ENCODE results near the gene NEAT1.

NEAT1 gene

DNA sequence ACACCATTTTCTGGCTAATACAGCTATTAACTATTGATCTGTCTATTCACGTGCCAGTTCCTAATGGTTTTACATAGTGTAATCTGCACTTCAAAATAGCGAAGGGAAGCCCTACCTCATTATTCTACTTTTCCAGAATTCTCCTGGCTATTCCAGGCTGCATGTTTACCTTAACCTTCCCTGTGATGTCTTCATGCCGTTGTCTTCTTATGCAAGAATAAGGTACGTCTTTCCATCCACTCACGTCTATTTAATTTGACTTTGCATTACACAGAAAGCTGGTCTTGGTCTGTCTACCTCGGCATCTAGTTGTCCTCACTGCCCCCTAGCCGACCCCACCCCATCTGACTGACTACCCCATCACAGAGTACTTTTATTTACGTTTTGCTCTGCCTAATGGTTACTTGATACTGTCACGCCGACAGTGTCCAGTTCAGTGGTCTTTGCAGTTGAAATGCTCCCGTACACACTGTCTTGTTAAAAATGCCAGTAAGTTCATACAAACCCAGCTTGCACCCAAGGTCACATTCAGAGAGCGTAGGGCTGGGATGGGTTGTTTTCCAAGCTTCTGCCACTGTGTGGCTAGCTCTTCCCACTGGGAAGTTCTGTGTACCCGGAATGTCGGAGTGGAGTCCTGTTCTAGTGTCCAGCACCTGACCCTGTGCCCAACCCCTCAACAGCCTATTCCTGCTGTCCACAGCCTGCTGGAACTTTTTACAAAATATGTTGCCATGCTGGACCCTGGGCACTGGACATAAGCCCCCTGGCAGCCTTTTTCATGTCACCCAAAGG lies 15.0 kb downstream of the NEAT1 start:
- 96 to 97% methylated on average over 14 of the region's 14 CpGs for WGBS, 2 experiments (ENCODE audit: insufficient coverage in 2 of 2)
- Histone ChIP-seq H3K4me1 (ENCODE audit: control insufficient read depth, insufficient read depth, low read length, poor library complexity, severe bottlenecking) (peaks cover 11% of the 10 kb centered on the region), H3K36me3 (ENCODE audit: control insufficient read depth, insufficient read depth, low read length) (peaks cover 89% of the 10 kb centered on the region), H3K4me3 (ENCODE audit: extremely low read depth, insufficient read depth, low read length, poor library complexity, severe bottlenecking) (no peak overlapping the region), H3K9me3 (ENCODE audit: control insufficient read depth, low read length) (no peaks in the 10 kb centered on the region), H3K27ac (ENCODE audit: low read depth, low read length, severe bottlenecking) (no peak overlapping the region)

DNA sequence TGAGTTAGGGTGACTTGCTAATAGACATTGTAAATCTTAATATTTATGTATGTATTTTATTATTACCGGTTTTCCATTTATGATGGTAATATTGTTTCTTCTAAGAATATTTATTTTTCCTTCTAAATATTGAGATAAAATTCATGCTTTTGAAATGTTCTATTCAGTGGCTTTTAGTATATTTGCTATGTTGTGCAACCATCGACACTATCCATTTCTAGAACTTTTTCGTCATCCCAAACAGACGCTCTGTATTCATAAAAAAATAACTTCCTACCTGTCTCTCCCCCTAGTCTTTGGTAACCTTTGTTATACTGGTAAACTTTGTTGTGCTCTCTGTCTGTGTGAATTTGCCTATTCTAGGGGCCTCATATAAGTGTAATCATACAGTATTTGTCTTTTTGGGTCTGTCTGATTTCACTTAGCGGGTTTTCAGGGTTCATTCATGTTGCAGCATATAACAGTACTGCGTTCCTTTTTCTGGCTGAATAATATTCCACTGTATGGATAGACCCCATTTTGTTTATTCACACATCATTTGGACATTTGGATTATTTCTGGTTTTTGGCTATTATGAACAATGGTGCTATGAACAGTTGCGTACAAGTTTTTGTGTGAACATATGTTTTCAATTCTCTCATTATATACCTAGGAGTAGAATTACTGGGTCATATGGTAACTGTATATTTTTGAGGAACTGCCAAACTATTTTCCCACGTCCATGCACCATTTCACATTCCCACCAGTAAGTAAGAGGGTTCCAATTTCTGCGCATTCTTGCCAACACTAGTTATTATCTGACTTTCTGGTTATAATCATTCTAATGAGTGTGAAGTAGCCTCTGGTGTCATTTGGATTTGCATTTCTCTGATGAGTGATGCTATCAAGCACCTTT lies 15.9 kb downstream of the NEAT1 start:
- no peak overlapping the region for H3K27ac ChIP-seq (ENCODE audit: low read depth, low read length, severe bottlenecking)
- WGBS, 2 experiments (ENCODE audit: insufficient coverage in 2 of 2): no CpG with 5 or more reads among the region's 9 CpGs
- peaks cover 89% of the 10 kb centered on the region for H3K36me3 ChIP-seq (ENCODE audit: control insufficient read depth, insufficient read depth, low read length)

DNA sequence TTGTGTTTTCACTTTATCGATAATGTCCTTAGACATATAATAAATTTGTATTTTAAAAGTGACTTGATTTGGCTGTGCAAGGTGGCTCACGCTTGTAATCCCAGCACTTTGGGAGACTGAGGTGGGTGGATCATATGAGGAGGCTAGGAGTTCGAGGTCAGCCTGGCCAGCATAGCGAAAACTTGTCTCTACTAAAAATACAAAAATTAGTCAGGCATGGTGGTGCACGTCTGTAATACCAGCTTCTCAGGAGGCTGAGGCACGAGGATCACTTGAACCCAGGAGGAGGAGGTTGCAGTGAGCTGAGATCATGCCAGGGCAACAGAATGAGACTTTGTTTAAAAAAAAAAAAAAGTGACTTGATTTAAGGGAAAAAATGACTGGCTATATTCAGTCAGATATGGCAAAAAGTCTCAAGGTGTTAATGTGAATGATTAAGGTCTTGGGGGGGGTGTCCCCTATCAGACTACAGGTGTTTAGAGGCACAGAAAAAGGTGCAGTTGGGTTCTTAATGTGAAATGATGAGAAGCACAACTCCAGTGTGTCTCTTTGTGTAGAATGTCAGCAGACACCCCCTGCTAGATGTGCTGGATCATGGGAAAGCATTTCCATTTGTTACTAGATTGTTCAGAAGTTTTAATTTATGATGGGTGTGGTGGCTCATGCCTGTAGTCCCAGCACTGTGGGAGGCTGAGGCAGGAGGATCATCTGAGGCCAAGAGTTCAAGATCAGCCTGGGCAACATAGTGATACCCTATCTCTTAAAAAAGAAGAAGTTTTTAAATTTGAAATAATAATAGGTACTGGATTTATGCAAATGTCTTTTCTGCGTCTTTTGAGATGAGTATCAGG lies 17.0 kb downstream of the NEAT1 start:
- H3K4me1 ChIP-seq (ENCODE audit: control insufficient read depth, insufficient read depth, low read length, poor library complexity, severe bottlenecking): peaks cover 22% of the 10 kb centered on the region
- WGBS, 2 experiments (ENCODE audit: insufficient coverage in 2 of 2): 82 to 92% methylated on average over 4 to 5 of the region's 7 CpGs
- peaks cover 85% of the 10 kb centered on the region for H3K36me3 ChIP-seq (ENCODE audit: control insufficient read depth, insufficient read depth, low read length)
- no peaks in the 10 kb centered on the region for H3K9me3 ChIP-seq (ENCODE audit: control insufficient read depth, low read length)
- no peak overlapping the region for H3K27ac ChIP-seq (ENCODE audit: low read depth, low read length, severe bottlenecking)
- no peak overlapping the region for H3K4me3 ChIP-seq (ENCODE audit: extremely low read depth, insufficient read depth, low read length, poor library complexity, severe bottlenecking)

More for the DNA sequence above, 15.9 kb downstream of the NEAT1 start:
- Histone ChIP-seq H3K4me3 (ENCODE audit: extremely low read depth, insufficient read depth, low read length, poor library complexity, severe bottlenecking) (no peak overlapping the region), H3K9me3 (ENCODE audit: control insufficient read depth, low read length) (no peaks in the 10 kb centered on the region), H3K4me1 (ENCODE audit: control insufficient read depth, insufficient read depth, low read length, poor library complexity, severe bottlenecking) (peaks cover 17% of the 10 kb centered on the region)

DNA sequence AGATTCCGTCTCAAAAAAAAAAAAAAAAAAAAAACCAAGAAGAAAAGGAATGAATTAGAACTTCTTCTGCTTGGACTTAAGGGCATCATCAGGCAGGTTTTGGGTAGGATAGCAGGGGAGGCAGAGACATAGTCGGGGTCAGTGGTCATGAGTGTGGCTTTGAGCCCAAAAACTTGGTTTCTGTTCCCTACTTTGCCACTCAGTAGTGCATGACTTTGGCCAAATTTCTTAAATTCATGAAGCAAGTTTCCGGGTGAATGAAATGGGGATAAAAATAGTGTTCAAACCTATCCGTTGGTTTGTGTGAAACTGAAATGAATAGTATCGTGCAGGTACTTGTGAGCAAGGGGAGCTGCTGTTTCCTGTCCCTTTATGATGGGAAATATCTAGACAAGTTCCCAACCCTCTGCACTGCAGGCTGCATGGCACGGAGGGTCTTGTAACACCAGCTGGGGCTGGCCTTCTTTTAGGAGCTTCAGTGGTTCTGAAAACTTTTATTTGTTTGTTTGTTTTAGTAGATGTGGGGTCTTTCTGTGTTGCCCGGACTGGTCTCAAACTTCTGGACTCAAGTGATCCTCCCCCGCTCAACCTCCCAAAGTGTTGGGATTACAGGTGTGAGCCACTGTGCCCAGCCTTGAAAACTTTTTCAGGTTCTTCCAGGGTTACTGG lies 18.4 kb downstream of the NEAT1 start:
- Histone ChIP-seq H3K36me3 (ENCODE audit: control insufficient read depth, insufficient read depth, low read length) (peaks cover 84% of the 10 kb centered on the region), H3K9me3 (ENCODE audit: control insufficient read depth, low read length) (no peaks in the 10 kb centered on the region), H3K27ac (ENCODE audit: low read depth, low read length, severe bottlenecking) (no peak overlapping the region), H3K4me1 (ENCODE audit: control insufficient read depth, insufficient read depth, low read length, poor library complexity, severe bottlenecking) (peaks cover 22% of the 10 kb centered on the region), H3K4me3 (ENCODE audit: extremely low read depth, insufficient read depth, low read length, poor library complexity, severe bottlenecking) (no peak overlapping the region)
- WGBS, 2 experiments (ENCODE audit: insufficient coverage in 2 of 2): 96 to 97% methylated on average over 3 to 5 of the region's 8 CpGs

DNA sequence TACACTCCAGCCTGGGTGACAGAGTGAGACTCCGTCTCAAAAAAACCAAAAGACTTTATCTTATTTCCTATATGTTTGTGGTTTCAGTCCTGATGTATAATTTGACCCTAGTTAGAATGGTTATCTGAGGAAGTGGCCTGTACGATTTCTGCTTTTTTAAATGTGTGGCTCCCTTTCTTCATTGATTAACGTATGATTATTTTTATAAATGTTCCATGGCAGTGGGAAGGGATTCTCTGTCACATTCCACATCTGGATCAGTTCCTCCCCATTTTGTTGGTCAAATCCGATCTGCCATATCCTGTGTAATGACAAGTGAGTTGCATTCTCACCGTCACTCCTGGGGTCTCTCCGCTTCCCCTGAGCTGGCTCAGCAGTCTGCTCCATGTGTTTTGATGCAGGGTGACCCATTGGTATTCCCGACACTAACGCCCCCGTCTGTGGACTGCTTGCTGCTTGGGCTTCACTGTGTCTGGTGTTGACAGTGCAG lies 20.3 kb downstream of the NEAT1 start:
- Histone ChIP-seq H3K27ac (ENCODE audit: low read depth, low read length, severe bottlenecking) (no peak overlapping the region), H3K9me3 (ENCODE audit: control insufficient read depth, low read length) (no peaks in the 10 kb centered on the region), H3K4me3 (ENCODE audit: extremely low read depth, insufficient read depth, low read length, poor library complexity, severe bottlenecking) (no peak overlapping the region), H3K4me1 (ENCODE audit: control insufficient read depth, insufficient read depth, low read length, poor library complexity, severe bottlenecking) (peaks cover 27% of the 10 kb centered on the region), H3K36me3 (ENCODE audit: control insufficient read depth, insufficient read depth, low read length) (peaks cover 67% of the 10 kb centered on the region)
- WGBS, 2 experiments (ENCODE audit: insufficient coverage in 2 of 2): 92 to 93% methylated on average over 4 to 6 of the region's 9 CpGs

DNA sequence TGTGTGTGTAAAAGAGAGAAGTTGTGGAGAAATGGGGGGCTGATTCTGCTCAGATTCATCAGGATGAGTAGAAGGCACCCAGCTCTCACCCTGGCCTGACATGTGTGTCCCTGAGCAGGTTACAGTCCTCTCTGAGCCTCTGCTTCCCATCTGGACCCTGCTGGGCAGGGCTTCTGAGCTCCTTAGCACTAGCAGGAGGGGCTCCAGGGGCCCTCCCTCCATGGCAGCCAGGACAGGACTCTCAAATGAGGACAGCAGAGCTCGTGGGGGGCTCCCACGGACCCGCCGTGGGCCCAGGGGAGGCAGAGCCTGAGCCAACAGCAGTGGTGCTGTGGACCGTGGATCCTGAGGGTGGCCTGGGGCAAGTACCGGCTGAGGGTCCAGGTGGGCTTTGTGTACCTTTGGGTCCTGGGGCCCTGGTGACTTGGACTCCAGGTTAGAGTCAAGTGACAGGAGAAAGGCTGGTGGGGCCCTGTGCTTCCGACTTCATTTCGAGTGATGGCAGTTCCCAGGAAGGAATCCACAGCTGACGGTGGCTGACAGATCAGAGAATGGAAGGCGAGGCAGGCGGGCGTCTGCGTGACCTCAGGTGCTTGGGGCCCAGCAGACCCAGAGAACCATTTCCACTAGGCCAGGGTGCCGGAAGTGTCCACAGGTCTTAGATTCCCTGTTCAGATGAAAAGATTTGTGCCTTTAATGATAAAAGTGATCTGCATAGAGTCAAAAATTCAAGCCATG lies 21.9 kb downstream of the NEAT1 start:
- Histone ChIP-seq H3K27ac (ENCODE audit: low read depth, low read length, severe bottlenecking) (peak overlapping the region; percentile 66), H3K9me3 (ENCODE audit: control insufficient read depth, low read length) (no peaks in the 10 kb centered on the region), H3K4me1 (ENCODE audit: control insufficient read depth, insufficient read depth, low read length, poor library complexity, severe bottlenecking) (peaks cover 35% of the 10 kb centered on the region), H3K4me3 (ENCODE audit: extremely low read depth, insufficient read depth, low read length, poor library complexity, severe bottlenecking) (no peak overlapping the region), H3K36me3 (ENCODE audit: control insufficient read depth, insufficient read depth, low read length) (peaks cover 51% of the 10 kb centered on the region)
- WGBS, 2 experiments (ENCODE audit: insufficient coverage in 2 of 2): 95% methylated on average over 13 of the region's 14 CpGs

DNA sequence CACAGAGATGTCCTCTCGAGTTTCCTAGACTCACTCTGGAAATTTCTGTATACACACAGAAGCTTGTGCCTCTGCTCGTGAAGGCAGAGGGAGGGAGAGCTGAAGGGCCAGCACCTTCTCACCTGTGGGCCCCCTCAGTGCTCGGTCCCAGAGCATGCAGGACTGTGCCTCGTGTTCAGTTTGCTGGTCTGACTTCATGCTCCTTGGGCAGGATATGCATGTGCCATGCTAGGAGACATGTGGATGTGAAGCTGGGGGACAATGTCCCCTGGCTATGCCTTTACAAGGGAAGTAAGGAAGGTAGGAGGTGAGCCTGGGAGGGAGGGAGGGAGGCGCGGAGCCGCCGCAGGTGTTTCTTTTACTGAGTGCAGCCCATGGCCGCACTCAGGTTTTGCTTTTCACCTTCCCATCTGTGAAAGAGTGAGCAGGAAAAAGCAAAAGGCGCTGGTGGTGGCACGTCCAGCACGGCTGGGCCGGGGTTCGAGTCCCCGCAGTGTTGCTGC lies 22.6 kb downstream of the NEAT1 start:
- 97 to 100% methylated on average over 5 to 14 of the region's 15 CpGs for WGBS, 2 experiments (ENCODE audit: insufficient coverage in 2 of 2)
- peaks cover 45% of the 10 kb centered on the region for H3K36me3 ChIP-seq (ENCODE audit: control insufficient read depth, insufficient read depth, low read length)
- peaks cover 35% of the 10 kb centered on the region for H3K4me1 ChIP-seq (ENCODE audit: control insufficient read depth, insufficient read depth, low read length, poor library complexity, severe bottlenecking)
- no peak overlapping the region for H3K4me3 ChIP-seq (ENCODE audit: extremely low read depth, insufficient read depth, low read length, poor library complexity, severe bottlenecking)
- peak overlapping the region; percentile 66 for H3K27ac ChIP-seq (ENCODE audit: low read depth, low read length, severe bottlenecking)
- no peaks in the 10 kb centered on the region for H3K9me3 ChIP-seq (ENCODE audit: control insufficient read depth, low read length)

DNA sequence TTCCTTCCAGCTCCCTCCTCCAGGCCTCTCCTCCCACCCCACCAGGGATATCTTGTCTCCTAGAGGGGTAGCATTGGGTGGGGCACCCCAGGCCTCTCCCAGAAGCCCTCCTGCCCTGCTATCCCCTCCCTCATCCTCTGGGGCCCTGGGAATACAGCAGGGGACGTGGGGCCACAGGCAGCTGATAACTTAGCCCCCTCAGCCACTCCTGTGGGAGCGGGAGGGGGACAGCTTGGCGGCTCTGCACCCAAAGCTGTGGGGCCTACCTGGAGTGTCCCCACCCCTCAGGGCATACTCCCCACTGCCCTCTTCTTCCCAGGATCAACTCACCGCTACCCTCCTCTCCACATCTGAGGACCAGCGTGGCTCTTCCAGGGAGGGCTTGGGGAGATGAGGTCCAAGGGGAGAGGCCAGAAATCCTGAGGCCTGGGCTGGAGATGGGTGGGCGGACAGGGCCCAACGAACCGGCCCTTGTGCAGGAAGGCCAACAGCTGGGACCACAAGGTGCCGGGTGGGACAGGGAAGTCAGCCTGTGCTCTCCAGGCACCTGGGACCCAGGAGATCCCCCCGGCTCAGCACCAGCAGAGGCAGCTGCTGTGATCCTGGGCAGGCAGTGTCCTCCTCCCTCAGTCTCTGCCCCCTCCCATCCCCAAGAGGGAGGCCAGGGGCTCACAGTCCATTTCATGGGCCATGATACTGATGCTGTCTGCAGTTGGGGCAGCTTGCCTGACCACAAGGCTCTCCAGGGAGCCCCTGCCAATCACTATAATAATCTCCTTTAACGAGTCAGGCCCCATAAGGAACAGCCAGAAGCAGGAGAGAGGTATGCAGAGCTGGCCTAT lies 23.2 kb downstream of the NEAT1 start:
- no peak overlapping the region for H3K4me3 ChIP-seq (ENCODE audit: extremely low read depth, insufficient read depth, low read length, poor library complexity, severe bottlenecking)
- 85 to 97% methylated on average over 3 to 8 of the region's 11 CpGs for WGBS, 2 experiments (ENCODE audit: insufficient coverage in 2 of 2)
- H3K9me3 ChIP-seq (ENCODE audit: control insufficient read depth, low read length): no peaks in the 10 kb centered on the region
- H3K27ac ChIP-seq (ENCODE audit: low read depth, low read length, severe bottlenecking): peak overlapping the region; percentile 24
- peaks cover 33% of the 10 kb centered on the region for H3K4me1 ChIP-seq (ENCODE audit: control insufficient read depth, insufficient read depth, low read length, poor library complexity, severe bottlenecking)
- H3K36me3 ChIP-seq (ENCODE audit: control insufficient read depth, insufficient read depth, low read length): peaks cover 41% of the 10 kb centered on the region
